ENCODE measurements around the gene CALU. TPM values are rescaled to one million over a fixed set of nuclear protein-coding genes. Genes with fewer than 3 reads are reported as not detected.

CALU gene
- 100 to 1,000 TPM; 262 to 393 TPM for total RNA-seq
- long read RNA-seq, donor 1, full-length matches to known transcripts = 182 of 221 reads
- long read RNA-seq, donor 1, partial matches to known transcripts = 11 of 221 reads
- long read RNA-seq, donor 1, other reads (novel, unspliced or antisense) = 28 of 221 reads
- long read RNA-seq, donor 2, full-length matches to known transcripts = 1,833 of 2,060 reads
- long read RNA-seq, donor 2, partial matches to known transcripts = 141 of 2,060 reads
- long read RNA-seq, donor 2, other reads (novel, unspliced or antisense) = 86 of 2,060 reads

- intact Hi-C loops (cut with DNase I) = loop anchor here in 1 of 2 donors (2.0 kb wide), 1 partner anchor 93 kb away; no protein-coding TSS in a partner anchor
- DNase-seq (ENCODE audit: low spot score) = peak; percentile 99
These were observed at the start of gene CALU for GRCh38 chr7:128739048-128739962. CALU (plus strand) TSS chr7:128739359; CDS start chr7:128748584, 9,225 bp downstream.

- DNase-seq (ENCODE audit: low spot score) = no peak
- intact Hi-C loops (cut with DNase I) = no loop called here
These were observed 47.9 kb upstream of the CALU start for GRCh38 chr7:128691227-128691626.

- intact Hi-C loops (cut with DNase I) = no loop called here
- DNase-seq (ENCODE audit: low spot score) = no peak
These were observed 46.4 kb upstream of the CALU start for GRCh38 chr7:128692623-128693270.

- DNase-seq (ENCODE audit: low spot score) = no peak
- intact Hi-C loops (cut with DNase I) = no loop called here
These were observed 45.7 kb upstream of the CALU start for GRCh38 chr7:128693373-128694015.

- no peak for DNase-seq (ENCODE audit: low spot score)
- intact Hi-C loops (cut with DNase I) = no loop called here
These were observed 44.4 kb upstream of the CALU start for GRCh38 chr7:128694738-128695137.

GRCh38 chr7:128697302-128697905 lies 41.8 kb upstream of the CALU start:
- peak; percentile 91 for DNase-seq (ENCODE audit: low spot score)
- intact Hi-C loops (cut with DNase I) = no loop called here

- intact Hi-C loops (cut with DNase I) = no loop called here
- no peak for DNase-seq (ENCODE audit: low spot score)
These were observed 39.9 kb upstream of the CALU start for GRCh38 chr7:128699196-128699712.

- intact Hi-C loops (cut with DNase I) = no loop called here
These were observed 39.3 kb upstream of the CALU start for GRCh38 chr7:128699895-128700294.

GRCh38 chr7:128701062-128701785 lies 37.9 kb upstream of the CALU start:
- intact Hi-C loops (cut with DNase I) = no loop called here
- no peak for DNase-seq (ENCODE audit: low spot score)

More at GRCh38 chr7:128699895-128700294, 39.3 kb upstream of the CALU start:
- DNase-seq (ENCODE audit: low spot score) = no peak

GRCh38 chr7:128703609-128704241 lies 35.4 kb upstream of the CALU start:
- intact Hi-C loops (cut with DNase I) = no loop called here
- no peak for DNase-seq (ENCODE audit: low spot score)

GRCh38 chr7:128705891-128706333 lies 33.2 kb upstream of the CALU start:
- intact Hi-C loops (cut with DNase I) = no loop called here

GRCh38 chr7:128707752-128708151 lies 31.4 kb upstream of the CALU start:
- no peak for DNase-seq (ENCODE audit: low spot score)
- intact Hi-C loops (cut with DNase I) = no loop called here

More at GRCh38 chr7:128705891-128706333, 33.2 kb upstream of the CALU start:
- DNase-seq (ENCODE audit: low spot score) = no peak

- intact Hi-C loops (cut with DNase I) = no loop called here
- no peak for DNase-seq (ENCODE audit: low spot score)
These were observed 30.9 kb upstream of the CALU start for GRCh38 chr7:128708235-128708634.

- no peak for DNase-seq (ENCODE audit: low spot score)
- intact Hi-C loops (cut with DNase I) = no loop called here
These were observed 30.3 kb upstream of the CALU start for GRCh38 chr7:128708824-128709223.

- intact Hi-C loops (cut with DNase I) = no loop called here
- no peak for DNase-seq (ENCODE audit: low spot score)
These were observed 28.7 kb upstream of the CALU start for GRCh38 chr7:128710481-128710880.

GRCh38 chr7:128713794-128714193 lies 25.4 kb upstream of the CALU start:
- intact Hi-C loops (cut with DNase I) = no loop called here
- no peak for DNase-seq (ENCODE audit: low spot score)

GRCh38 chr7:128714701-128715495 lies 24.3 kb upstream of the CALU start:
- DNase-seq (ENCODE audit: low spot score) = no peak
- intact Hi-C loops (cut with DNase I) = no loop called here

All from posterior vena cava (tissue), 2 donors.